OCI-LY3 (cell line): ENCODE results near the gene CYP2A7.

Experiments used
- EZH2phosphoT487 ChIP-seq: fragments of 200-600 bp; shearing (Covaris generic); IDR thresholded peaks from 2 replicates; pipeline ENCODE4 v1.6.1; 2018; ENCODE audit warnings: antibody characterized with exemption, mixed run types, low read depth
- TF ChIP-seq, protein P1 (sequence below): fragments of 200-600, 300-600 bp; sonication (generic); IDR thresholded peaks from 2 replicates; pipeline ENCODE4 v1.5.1; 2014; ENCODE audit warnings: antibody characterized with exemption, low read length, low read depth

GRCh38 chr19:40927567-40927966 lies 45.5 kb upstream of the CYP2A7 start:
- TF ChIP-seq, protein P1, sequence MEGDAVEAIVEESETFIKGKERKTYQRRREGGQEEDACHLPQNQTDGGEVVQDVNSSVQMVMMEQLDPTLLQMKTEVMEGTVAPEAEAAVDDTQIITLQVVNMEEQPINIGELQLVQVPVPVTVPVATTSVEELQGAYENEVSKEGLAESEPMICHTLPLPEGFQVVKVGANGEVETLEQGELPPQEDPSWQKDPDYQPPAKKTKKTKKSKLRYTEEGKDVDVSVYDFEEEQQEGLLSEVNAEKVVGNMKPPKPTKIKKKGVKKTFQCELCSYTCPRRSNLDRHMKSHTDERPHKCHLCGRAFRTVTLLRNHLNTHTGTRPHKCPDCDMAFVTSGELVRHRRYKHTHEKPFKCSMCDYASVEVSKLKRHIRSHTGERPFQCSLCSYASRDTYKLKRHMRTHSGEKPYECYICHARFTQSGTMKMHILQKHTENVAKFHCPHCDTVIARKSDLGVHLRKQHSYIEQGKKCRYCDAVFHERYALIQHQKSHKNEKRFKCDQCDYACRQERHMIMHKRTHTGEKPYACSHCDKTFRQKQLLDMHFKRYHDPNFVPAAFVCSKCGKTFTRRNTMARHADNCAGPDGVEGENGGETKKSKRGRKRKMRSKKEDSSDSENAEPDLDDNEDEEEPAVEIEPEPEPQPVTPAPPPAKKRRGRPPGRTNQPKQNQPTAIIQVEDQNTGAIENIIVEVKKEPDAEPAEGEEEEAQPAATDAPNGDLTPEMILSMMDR = no peak
- no peak for TF ChIP-seq EZH2phosphoT487
